ENCODE measurements around the gene TEX51.

- TF ChIP-seq POLR2A (IDR thresholded peaks at IDR 0.05; ENCODE audit: low read depth) = no peak
- TF ChIP-seq CTCF (IDR thresholded peaks at IDR 0.05) = no peak
- no peak for TF ChIP-seq EP300 (IDR thresholded peaks at IDR 0.05)
- no peak for TF ChIP-seq POLR2AphosphoS5 (IDR thresholded peaks at IDR 0.05)
Observed at GRCh38 chr2:126908721-126909177, 10.1 kb downstream of the TEX51 start.

All from esophagus muscularis mucosa (tissue), 4 donors.